Activated CD8-positive, alpha-beta memory T cell treated with anti-CD3 and anti-CD28 coated beads for 4 hours (primary cell): ENCODE data around the gene KDM4C.
A peak's percentile ranks its signal among the peaks of the same experiment; 100 is the strongest.
"Not testable (repeated sequence)": the region's sequence is repeated elsewhere in the genome, so short reads cannot be mapped to it uniquely, and the experiment has no call there.

ENCODE experiments used
- DNase-seq, 2 donors: peaks; one replicate each; pipeline ENCODE4 v3.0.0-alpha.2; 2020; ENCODE audit warnings: low read depth in 2 of 2

KDM4C gene

GRCh38 chr9:6757456-6758247 is at the start of gene KDM4C:
Gene KDM4C, plus strand, starts transcription at chr9:6757973. Its CDS starts 35,016 bp downstream, at chr9:6792989.
- peak; percentile 87 to 89 for DNase-seq

GRCh38 chr9:6708732-6709131 is 49.0 kb upstream of the KDM4C start:
- no peak for DNase-seq

GRCh38 chr9:6711403-6711802 is 46.4 kb upstream of the KDM4C start:
- DNase-seq = no peak

GRCh38 chr9:6712041-6712440 is 45.7 kb upstream of the KDM4C start:
- no peak for DNase-seq

GRCh38 chr9:6714176-6714575 is 43.6 kb upstream of the KDM4C start:
- no peak for DNase-seq

- not testable (repeated sequence) for DNase-seq
These were observed 42.5 kb upstream of the KDM4C start for GRCh38 chr9:6715153-6715754.

- DNase-seq = peak; percentile 32 to 53
These were observed 41.8 kb upstream of the KDM4C start for GRCh38 chr9:6715755-6716643.

- DNase-seq = no peak
These were observed 41.0 kb upstream of the KDM4C start for GRCh38 chr9:6716766-6717165.

- no peak for DNase-seq
These were observed 33.8 kb upstream of the KDM4C start for GRCh38 chr9:6723881-6724420.

GRCh38 chr9:6733257-6733656 is 24.5 kb upstream of the KDM4C start:
- no peak for DNase-seq

- no peak for DNase-seq
These were observed 23.9 kb upstream of the KDM4C start for GRCh38 chr9:6733831-6734230.

- no peak for DNase-seq
These were observed 22.4 kb upstream of the KDM4C start for GRCh38 chr9:6735422-6735821.

GRCh38 chr9:6739218-6739617 is 18.6 kb upstream of the KDM4C start:
- no peak for DNase-seq

GRCh38 chr9:6748861-6749260 is 8.9 kb upstream of the KDM4C start:
- not testable (repeated sequence) for DNase-seq

GRCh38 chr9:6754861-6755260 is 2.9 kb upstream of the KDM4C start:
- DNase-seq = not testable (repeated sequence)

GRCh38 chr9:6757132-6757455 is 679 bp upstream of the KDM4C start:
- peak; percentile 28 to 52 for DNase-seq

- DNase-seq = no peak
These were observed 400 bp downstream of the KDM4C start for GRCh38 chr9:6758248-6758497.

GRCh38 chr9:6758498-6759184 is 868 bp downstream of the KDM4C start:
- peak in 1 of 2 donors; percentile 27 for DNase-seq

- DNase-seq = no peak
These were observed 1.6 kb downstream of the KDM4C start for GRCh38 chr9:6759185-6759977.

GRCh38 chr9:6761306-6761705 is 3.5 kb downstream of the KDM4C start:
- DNase-seq = no peak

- no peak for DNase-seq
These were observed 5.5 kb downstream of the KDM4C start for GRCh38 chr9:6763244-6763643.
